Neutrophil (primary cell): ENCODE results near the gene KRTAP12-1.

Experiments
- H3K27ac ChIP-seq: fragments of 200-600 bp; sonication (generic); 2 replicates; pipeline ENCODE4 v1.5.1; 2016; ENCODE audit warnings: mild to moderate bottlenecking, moderate library complexity
- H3K27me3 ChIP-seq: fragments of 200-600 bp; sonication (generic); 2 replicates; pipeline ENCODE4 v1.6.0; 2016; ENCODE audit warnings: mild to moderate bottlenecking
- H3K36me3 ChIP-seq: fragments of 200-600 bp; sonication (generic); 2 replicates; pipeline ENCODE4 v1.5.1; 2017
- H3K4me1 ChIP-seq, 2 experiments: fragments of 200-600 bp in 1 of 2; sonication (generic) in 1 of 2; 1 replicate in 1 of 2; 2 replicates in 1 of 2; pipeline versions ENCODE4 v1.5.1 to v1.6.1; 2013 to 2016; ENCODE audit warnings: low read depth in 1 of 2, low read length in 1 of 2, mild to moderate bottlenecking in 1 of 2, moderate library complexity in 1 of 2; ENCODE audit not compliant: control insufficient read depth in 1 of 2, insufficient read depth in 1 of 2
- H3K4me3 ChIP-seq, 2 experiments: fragments of 200-600 bp in 1 of 2; sonication (generic) in 1 of 2; 1 replicate in 1 of 2; 2 replicates in 1 of 2; pipeline ENCODE4 v1.5.1; 2013 to 2016; ENCODE audit warnings: low read depth in 1 of 2, low read length in 1 of 2, mild to moderate bottlenecking in 1 of 2, moderate library complexity in 1 of 2
- H3K9me3 ChIP-seq: fragments of 200-600 bp; sonication (generic); 2 replicates; pipeline ENCODE4 v1.5.1; 2016
- TF ChIP-seq, protein P1 (sequence below): fragments of 200-600 bp; sonication (generic); IDR thresholded peaks from 2 replicates; pipeline ENCODE4 v1.5.1; 2016; ENCODE audit warnings: antibody characterized with exemption

Gene KRTAP12-1

GRCh38 chr21:44636209-44637017, 45.5 kb downstream of the KRTAP12-1 start:
- Histone ChIP-seq H3K27ac (no peak overlapping the region), H3K9me3 (no peaks in the 10 kb centered on the region), H3K27me3 (peaks cover 7% of the 10 kb centered on the region), H3K4me3 (no peak overlapping the region), H3K4me1 (no peaks in the 10 kb centered on the region), H3K36me3 (no peaks in the 10 kb centered on the region)
- TF ChIP-seq, protein P1, sequence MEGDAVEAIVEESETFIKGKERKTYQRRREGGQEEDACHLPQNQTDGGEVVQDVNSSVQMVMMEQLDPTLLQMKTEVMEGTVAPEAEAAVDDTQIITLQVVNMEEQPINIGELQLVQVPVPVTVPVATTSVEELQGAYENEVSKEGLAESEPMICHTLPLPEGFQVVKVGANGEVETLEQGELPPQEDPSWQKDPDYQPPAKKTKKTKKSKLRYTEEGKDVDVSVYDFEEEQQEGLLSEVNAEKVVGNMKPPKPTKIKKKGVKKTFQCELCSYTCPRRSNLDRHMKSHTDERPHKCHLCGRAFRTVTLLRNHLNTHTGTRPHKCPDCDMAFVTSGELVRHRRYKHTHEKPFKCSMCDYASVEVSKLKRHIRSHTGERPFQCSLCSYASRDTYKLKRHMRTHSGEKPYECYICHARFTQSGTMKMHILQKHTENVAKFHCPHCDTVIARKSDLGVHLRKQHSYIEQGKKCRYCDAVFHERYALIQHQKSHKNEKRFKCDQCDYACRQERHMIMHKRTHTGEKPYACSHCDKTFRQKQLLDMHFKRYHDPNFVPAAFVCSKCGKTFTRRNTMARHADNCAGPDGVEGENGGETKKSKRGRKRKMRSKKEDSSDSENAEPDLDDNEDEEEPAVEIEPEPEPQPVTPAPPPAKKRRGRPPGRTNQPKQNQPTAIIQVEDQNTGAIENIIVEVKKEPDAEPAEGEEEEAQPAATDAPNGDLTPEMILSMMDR = no peak

DNA sequence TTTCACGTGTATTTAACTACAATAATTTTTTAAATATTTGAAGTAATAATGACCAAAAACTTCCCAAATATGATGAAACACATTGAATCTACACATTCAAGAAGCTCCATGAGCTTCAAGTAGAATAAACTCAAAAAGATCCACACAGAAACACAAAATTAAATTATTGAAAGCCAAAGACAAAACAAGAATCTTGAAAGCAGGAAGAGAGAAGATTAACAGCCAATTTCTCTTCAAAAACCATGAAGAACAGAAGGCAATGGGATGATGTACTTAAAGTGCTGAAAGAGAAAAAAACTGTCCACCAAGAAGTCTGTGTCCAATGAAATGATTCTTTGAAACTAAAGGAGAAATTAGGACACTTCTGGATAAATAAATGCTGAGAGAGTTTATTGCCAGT, 49.9 kb downstream of the KRTAP12-1 start:
- Histone ChIP-seq H3K27me3 (peaks cover 10% of the 10 kb centered on the region), H3K4me1 (peaks cover 5 to 11% of the 10 kb centered on the region in 2 experiments), H3K9me3 (no peaks in the 10 kb centered on the region), H3K4me3 (no peak overlapping the region), H3K27ac (no peak overlapping the region), H3K36me3 (no peaks in the 10 kb centered on the region)
- TF ChIP-seq, protein P1 = no peak
